ENCODE results near the gene ZNF185. TPM values are rescaled to one million over a fixed set of nuclear protein-coding genes. Genes with fewer than 3 reads are reported as not detected.

ZNF185 gene
- total and polyA plus RNA-seq, 10 of the 15 experiments (the other 5 are each of a cell fraction or from before 2014, with no cell fraction given): 0.23 to 1.3 (median 0.55) TPM

DNA sequence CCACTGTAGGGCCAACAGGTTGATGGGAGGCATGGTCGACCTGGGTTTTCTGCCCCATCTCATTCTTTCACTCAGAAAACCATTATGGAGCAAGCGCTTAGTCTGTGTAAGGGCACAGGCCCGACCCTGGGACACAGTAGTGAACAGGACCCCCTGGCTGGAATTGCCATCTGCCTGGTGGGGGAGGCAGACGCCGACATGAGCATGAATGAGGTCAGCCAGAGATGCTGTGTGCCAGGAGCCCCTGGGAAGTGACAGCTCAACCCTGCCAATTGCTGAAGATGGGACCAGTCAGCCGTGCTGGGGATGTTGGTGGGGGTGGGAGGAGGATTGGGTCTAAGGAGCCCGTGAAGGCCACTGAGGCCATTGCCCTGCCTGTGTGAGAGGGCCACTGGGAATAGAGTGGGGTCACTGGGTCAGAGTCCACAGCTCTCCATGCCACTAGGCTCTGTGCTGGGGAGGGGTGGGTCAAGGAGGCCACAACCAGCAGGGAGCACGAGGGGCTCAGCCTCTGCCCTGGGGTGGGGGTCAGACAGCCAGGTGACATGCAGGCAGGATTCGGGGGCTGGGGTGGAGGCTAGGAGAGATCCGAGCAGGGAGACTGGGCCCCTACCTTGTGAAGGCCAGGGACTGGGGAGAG lies 31.0 kb downstream of the ZNF185 start:
- Histone ChIP-seq H3K4me1 (ENCODE audit: control insufficient read depth, insufficient read depth, low read length) (no peaks in the 10 kb centered on the region; the same call in 1 of the 2 replicates), H3K4me2 (ENCODE audit: control insufficient read depth, insufficient read depth) (no peak overlapping the region), H4K20me1 (ENCODE audit: control insufficient read depth, insufficient read depth) (no peaks in the 10 kb centered on the region), H3K79me2 (ENCODE audit: control insufficient read depth, insufficient read depth, low read length) (no peaks in the 10 kb centered on the region), H3K27me3 (replicated peaks in 1 of 2; ENCODE audit: control insufficient read depth in 2 of 2, insufficient read depth in 2 of 2, low read length in 1 of 2) (no peaks in the 10 kb centered on the region; a peak in 1 of 4 replicates), H3K36me3 (ENCODE audit: control insufficient read depth in 2 of 2, insufficient read depth in 2 of 2, low read length in 1 of 2) (no peaks in the 10 kb centered on the region), H2AFZ (ENCODE audit: control insufficient read depth, low read depth, low read length) (no peak overlapping the region), H3K27ac (ENCODE audit: control insufficient read depth, insufficient read depth) (no peak overlapping the region), H3K4me3 (no peak overlapping the region), H3K9ac (ENCODE audit: control insufficient read depth, insufficient read depth, low read length) (no peak overlapping the region), H3K9me3 (replicated peaks; ENCODE audit: control insufficient read depth, insufficient read depth, low read length) (no peaks in the 10 kb centered on the region)
- no peak for DNase-seq (ENCODE audit: low read depth, low spot score)
- SMC1A ChIA-PET (ENCODE audit: uncharacterized antibody, unreplicated experiment): no interaction called here
- intact Hi-C loops (cut with micrococcal nuclease; ENCODE audit: unreplicated experiment) (loop anchor here (10.0 kb wide), 1 partner anchor 1174 kb away; no protein-coding TSS in a partner anchor), in situ Hi-C loops (cut with MboI) (loop anchor here (10.0 kb wide), 1 partner anchor 1174 kb away; no protein-coding TSS in a partner anchor)
- BruUV-seq (replicated peaks): no TSS peak
- CTCF ChIA-PET: no interaction called here
- POLR2A ChIA-PET: no interaction called here
- no peak for ATAC-seq
- FAIRE-seq: no peak
- RAD21 ChIA-PET (ENCODE audit: unreplicated experiment): no interaction called here
- 5% methylated on average over 10 of the region's 10 CpGs for WGBS (ENCODE audit: insufficient coverage, insufficient replicate concordance, low lambda C conversion rate, missing lambda C conversion rate)
- TF ChIP-seq SMAD5 (IDR thresholded peaks at IDR 0.05; ENCODE audit: low read depth) (no peak), YY1 (IDR thresholded peaks at IDR 0.05; ENCODE audit: low read depth, low read length) (no peak), KDM1A (IDR thresholded peaks at IDR 0.05; ENCODE audit: borderline replicate concordance) (no peak), CBFB (IDR thresholded peaks at IDR 0.05; ENCODE audit: low read depth) (no peak), SMC3 (IDR thresholded peaks at IDR 0.05; ENCODE audit: borderline replicate concordance, low read length) (no peak)
- TF ChIP-seq, protein P1, sequence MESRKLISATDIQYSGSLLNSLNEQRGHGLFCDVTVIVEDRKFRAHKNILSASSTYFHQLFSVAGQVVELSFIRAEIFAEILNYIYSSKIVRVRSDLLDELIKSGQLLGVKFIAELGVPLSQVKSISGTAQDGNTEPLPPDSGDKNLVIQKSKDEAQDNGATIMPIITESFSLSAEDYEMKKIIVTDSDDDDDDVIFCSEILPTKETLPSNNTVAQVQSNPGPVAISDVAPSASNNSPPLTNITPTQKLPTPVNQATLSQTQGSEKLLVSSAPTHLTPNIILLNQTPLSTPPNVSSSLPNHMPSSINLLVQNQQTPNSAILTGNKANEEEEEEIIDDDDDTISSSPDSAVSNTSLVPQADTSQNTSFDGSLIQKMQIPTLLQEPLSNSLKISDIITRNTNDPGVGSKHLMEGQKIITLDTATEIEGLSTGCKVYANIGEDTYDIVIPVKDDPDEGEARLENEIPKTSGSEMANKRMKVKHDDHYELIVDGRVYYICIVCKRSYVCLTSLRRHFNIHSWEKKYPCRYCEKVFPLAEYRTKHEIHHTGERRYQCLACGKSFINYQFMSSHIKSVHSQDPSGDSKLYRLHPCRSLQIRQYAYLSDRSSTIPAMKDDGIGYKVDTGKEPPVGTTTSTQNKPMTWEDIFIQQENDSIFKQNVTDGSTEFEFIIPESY (IDR thresholded peaks at IDR 0.05): no peak
- TF ChIP-seq, protein P2, sequence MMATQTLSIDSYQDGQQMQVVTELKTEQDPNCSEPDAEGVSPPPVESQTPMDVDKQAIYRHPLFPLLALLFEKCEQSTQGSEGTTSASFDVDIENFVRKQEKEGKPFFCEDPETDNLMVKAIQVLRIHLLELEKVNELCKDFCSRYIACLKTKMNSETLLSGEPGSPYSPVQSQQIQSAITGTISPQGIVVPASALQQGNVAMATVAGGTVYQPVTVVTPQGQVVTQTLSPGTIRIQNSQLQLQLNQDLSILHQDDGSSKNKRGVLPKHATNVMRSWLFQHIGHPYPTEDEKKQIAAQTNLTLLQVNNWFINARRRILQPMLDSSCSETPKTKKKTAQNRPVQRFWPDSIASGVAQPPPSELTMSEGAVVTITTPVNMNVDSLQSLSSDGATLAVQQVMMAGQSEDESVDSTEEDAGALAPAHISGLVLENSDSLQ (IDR thresholded peaks at IDR 0.05): no peak
- TF ChIP-seq, protein P3, sequence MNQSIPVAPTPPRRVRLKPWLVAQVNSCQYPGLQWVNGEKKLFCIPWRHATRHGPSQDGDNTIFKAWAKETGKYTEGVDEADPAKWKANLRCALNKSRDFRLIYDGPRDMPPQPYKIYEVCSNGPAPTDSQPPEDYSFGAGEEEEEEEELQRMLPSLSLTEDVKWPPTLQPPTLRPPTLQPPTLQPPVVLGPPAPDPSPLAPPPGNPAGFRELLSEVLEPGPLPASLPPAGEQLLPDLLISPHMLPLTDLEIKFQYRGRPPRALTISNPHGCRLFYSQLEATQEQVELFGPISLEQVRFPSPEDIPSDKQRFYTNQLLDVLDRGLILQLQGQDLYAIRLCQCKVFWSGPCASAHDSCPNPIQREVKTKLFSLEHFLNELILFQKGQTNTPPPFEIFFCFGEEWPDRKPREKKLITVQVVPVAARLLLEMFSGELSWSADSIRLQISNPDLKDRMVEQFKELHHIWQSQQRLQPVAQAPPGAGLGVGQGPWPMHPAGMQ (IDR thresholded peaks at IDR 0.05; ENCODE audit: borderline replicate concordance): no peak

All from GM12878 (cell line).